ENCODE results near the gene UBE3C.

GRCh38 chr7:157205438-157205837, 66.7 kb downstream of the UBE3C start:
- TF ChIP-seq TCF7L2 (IDR thresholded peaks at IDR 0.05; ENCODE audit: low read depth, low read length) (no peak), ZNF589 (CRISPR knock-in tag; IDR thresholded peaks at IDR 0.05; ENCODE audit: low read depth) (no peak), CBX1 (IDR thresholded peaks at IDR 0.05; ENCODE audit: low read depth) (no peak), ZNF766 (CRISPR knock-in tag; conservative IDR thresholded peaks at IDR 0.05) (no peak), DPF2 (IDR thresholded peaks at IDR 0.05) (no peak), TAF1 (IDR thresholded peaks at IDR 0.05; ENCODE audit: control insufficient read depth, extremely low read depth, insufficient read depth, low read length, severe bottlenecking) (no peak), POLR2AphosphoS5 (IDR thresholded peaks at IDR 0.05; ENCODE audit: control insufficient read depth, insufficient read depth, low read depth, low read length) (peak; percentile 21; the same call in 1 of the 2 replicates)

Data from K562 (cell line).